Stimulated activated CD4-positive, alpha-beta T cell treated with anti-CD3 and anti-CD28 coated beads, TNF-alpha, amount 100 ng/mL, for 1 hour (primary cell): ENCODE results near the gene DPP6.
"Not testable (repeated sequence)": the region's sequence is repeated elsewhere in the genome, so short reads cannot be mapped to it uniquely, and the experiment has no call there.

ENCODE experiments used
- DNase-seq, 3 donors: peaks; one replicate each; pipeline ENCODE4 v3.0.0-alpha.2; 2020; ENCODE audit warnings: low read depth in 3 of 3, low spot score in 1 of 3

The DPP6 gene

DNA sequence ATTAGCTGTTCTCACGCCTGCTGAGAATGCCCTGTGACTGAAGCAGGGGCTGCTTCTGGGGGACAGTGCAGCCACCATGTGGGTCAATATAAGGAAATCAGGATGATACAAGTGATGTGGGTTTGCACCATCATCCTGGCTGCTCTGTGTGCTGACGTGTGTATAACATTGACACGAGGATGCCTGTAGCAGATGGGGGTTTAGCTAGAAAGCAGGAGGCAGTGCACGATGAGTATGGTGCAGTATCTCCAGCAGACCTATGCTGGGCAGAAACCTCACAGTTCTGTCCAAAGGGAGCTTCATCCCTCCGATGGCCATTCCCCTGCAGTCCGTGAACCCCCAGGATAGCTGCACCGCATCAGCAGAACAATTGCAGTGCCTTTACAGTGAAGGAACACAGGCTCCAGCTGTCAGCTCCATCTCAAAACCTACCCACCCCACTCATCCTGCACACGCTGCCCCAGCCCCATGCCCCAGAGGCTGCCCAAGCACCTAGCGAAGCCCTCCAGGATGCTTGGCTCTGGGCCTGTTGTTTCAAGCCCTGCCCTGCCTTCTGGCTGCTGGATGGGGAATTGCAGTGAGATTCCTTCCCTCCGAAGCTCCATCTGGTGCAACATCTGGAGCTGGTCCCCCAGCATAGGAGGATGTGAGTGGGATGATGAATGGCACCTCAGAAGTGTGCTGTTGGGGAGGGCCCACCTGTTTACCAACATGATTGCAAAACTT lies 96.8 kb downstream of the DPP6 start:
- not testable (repeated sequence) for DNase-seq

DNA sequence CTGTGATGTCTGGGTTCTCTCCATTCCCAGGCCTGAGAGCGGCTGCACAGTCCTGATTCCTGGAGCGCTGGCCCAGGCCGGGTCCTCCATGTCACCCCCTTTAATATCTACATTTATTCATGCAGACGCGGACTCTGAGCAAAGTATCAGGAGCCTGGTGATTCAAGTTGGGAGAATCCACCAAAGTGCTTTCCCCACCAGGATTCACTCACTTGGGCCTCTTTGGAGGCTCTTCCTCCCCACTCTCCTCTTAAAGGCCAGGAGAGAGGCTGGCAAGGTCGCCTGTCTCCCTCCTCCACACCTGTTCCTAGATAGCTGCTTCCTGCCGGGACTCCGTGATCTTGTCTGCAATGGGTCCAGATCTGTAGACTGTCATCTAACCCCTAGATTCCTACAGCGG lies 98.5 kb downstream of the DPP6 start:
- DNase-seq: not testable (repeated sequence)

DNA sequence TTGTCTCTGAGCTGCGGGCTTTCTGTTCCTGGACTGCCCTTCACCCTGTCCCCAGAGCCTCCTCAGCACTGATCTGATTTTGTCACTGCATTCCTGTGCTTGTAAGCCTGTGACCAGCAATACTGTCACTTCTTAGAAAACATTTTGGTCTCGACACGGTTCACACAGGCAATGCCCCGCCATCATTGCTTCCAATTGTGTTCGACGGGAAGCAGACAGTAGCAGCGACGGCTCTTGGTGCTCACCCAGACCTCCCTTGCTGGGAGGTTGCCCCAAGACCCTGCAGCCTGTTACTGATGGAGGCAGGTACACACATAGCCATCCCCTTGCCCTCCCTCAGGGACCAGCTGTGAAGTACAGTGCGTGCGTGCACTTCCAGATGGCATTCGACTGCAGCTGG lies 99.1 kb downstream of the DPP6 start:
- not testable (repeated sequence) for DNase-seq

DNA sequence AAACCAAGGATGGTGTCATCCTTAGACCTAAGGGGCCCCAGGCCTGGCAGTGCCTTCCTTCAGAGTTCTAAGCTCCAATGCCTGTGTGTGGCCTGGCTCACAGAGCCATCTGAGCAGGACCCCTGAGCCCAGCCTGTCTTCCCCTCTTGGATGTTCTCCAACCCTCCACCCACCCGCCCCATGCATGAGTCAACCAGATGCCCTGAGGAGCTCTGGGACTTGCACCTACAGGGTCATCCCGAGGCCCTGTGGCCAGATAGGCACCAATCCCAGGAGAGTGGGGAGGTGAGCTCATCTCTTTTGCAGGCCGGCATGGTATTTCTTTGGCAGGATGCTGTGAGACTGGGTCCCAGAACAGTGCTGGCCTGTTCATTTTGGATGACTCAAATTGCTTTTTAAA lies 103.7 kb downstream of the DPP6 start:
- DNase-seq: not testable (repeated sequence)

DNA sequence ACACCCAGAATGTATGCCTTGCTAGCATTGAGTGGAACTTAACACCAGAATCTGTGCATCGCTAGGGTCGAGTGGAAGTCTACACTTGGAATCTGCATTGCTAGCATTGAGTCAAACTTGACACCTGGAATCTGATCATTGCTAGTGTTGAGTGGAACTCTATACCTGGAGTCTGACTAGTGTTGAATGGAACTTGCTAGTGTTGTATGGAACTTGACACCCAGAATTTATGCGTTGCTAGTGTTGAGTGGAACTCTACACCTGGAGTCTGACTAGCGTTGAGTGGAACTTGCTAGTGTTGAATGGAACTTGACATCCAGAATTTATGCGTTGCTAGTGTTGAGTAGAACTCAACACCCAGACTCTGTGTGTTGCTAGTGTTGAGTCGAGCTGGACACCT lies 110.7 kb downstream of the DPP6 start:
- DNase-seq: not testable (repeated sequence)

DNA sequence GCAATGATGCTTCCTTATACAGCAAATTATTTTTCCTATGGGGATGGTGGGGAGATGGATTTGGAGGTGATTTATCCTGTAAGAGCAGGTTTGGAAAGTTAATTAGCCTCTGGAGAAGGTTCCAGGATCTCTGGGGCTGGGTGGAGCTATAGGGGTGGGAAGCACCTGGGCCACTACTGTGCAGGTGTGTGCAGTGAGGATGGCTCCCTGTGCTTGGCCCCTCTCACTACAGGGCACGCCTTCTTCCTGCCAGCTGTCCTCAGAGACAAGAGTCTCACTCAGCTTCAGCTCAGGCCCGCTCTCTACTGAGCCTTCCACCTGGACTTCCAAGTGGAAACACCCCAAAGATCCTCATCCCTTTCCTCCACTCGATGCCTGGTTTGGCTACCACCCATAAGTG lies 111.4 kb downstream of the DPP6 start:
- DNase-seq: not testable (repeated sequence)

DNA sequence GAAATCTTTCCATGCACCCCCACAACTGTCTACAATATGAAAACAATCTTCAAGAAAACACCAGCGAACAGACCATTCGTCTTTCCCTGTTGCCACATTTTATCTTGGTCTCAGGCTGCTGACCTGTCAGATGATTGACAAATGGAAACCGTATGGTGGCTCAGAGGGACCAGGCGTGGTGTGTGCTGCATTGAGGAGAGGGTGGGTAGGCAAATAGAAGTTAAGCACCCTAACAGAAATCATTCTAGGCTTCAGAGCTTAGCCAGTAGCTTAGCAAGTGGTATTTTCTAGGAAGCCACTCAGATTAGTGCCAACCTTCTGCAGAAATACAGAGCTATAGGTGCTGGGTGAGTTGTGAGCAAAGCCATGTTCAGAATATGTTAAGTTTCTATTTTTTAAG lies 114.9 kb downstream of the DPP6 start:
- DNase-seq: no peak

DNA sequence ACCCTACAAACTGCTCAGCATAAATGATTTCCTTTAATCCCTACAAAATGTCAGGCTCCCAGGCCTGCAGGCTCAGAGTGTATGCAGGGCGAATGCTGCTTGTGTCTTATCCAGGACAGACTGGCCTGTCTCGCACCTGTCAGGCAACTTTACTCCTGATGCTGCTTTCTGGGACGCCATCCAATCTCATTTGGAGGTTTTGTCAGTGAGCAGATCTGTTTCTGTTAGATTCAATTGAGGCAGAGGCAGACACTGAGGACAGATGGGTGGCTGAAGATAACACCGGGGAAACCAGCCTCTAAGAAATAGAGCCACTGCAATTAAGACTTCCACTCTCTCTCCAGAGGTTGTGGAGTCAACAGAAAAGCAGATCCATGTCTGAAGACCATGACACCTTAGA lies 115.6 kb downstream of the DPP6 start:
- DNase-seq: no peak

DNA sequence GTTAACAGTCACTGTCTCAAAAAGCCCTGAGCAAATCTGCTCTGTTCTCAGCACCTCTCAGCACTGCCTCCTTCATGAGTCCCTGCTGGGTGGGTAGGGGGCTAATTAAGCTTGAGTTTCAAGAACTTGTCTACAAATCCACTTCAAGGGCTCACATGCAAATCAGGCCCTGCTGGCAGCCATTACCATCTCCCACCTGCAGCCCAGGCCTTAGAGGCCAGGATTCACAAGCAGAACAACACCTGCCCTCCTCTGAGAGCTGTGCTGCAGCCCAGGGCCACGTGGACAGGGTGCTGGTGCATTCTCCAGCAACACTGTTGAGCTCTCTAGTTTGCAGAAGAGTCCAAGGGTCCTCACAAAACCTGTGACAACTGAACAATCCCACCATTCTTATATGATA lies 119.2 kb downstream of the DPP6 start:
- no peak for DNase-seq

DNA sequence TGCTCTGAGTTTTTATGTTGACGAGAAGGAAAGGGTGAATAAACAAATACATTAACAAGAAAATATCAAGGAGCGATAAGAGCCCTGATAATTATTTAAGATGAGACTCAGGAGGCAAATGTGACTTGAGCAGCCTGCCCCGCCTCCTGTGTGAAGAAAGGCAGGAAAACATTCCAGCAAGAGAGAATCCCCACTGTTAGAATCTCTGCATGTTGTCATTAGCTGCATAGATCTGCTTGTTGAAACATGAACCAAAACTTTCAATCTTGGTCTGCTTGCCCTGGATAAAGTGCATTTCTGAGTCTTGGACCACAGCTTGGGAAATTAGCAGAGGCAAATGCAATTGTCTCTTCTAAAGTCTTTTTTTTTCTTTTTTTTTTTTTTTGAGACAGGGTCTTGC lies 120.0 kb downstream of the DPP6 start:
- no peak for DNase-seq

DNA sequence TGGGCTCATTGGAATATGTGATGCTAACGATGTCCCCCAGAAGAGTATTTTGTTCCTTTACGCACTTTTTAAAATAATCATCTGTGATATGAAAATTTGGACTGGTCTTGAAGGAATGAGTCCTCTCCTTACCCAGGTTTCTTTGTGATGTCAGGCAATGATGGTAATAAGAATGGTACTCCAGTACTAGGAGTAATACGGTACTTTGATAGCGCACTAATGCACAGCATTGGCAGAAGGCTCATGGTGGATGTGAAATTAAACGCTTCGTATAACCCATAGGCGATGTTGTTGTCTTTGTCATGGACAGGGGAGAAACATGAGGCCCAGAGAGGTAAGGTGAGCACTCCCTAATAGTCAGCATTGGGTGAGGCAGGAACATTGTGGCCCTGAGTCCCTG lies 125.4 kb downstream of the DPP6 start:
- DNase-seq: no peak

DNA sequence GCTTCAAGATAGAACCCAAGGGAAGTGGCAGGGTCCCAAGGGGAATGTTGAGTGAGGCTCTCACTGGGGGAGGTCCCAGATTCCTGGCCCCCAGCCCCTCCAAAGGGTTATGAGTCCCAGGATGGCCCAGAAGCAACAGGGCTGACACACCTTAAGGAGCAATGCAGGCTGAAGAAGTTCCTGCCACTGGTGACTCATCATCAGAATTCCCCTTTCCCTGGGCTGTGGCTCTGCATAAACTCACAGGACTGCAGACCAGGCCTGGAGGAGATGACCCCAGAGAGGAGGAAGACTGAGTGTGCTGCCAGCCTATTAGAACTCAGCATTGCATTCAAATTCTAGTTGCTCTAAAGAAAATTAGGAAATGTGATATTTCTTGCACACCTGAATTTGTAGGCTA lies 126.7 kb downstream of the DPP6 start:
- DNase-seq: no peak

DNA sequence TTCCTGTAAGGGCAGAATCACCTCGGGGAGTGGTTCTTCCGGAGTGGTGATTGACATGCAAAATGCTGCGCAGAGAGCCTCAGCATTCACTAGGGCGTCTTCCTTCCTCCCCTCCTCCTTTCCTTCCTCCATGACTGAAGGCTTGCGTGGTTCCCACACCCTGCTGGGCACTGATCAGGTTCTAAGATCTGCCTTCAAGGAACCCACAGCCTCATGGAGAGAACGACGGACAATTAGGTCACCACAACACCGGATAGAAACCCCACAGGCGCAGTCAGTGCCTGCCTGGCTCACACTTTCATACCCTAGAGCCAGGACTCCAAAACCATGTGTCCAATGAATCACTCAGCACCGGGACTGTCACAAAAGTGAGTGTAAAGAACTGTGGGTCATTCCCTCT lies 131.3 kb downstream of the DPP6 start:
- DNase-seq: no peak

DNA sequence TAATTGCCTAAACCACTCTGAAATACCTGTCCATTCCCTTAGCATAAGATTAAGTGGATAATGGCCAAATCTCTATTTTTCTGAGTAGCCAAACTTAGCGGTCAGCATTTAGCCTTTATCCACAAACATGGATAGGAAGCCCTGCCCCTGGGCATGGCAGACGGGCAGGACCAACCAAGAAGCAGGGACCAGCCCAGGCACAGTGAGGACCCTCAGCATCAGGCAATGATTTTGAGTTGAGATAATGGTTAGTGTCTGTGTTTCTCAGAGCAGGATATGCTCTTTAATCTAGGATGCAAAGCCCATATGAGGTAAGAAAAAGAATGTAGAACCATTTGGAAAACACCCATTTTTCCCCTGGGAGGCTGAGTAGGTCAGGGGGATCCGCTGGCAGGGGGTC lies 131.7 kb downstream of the DPP6 start:
- DNase-seq: no peak

DNA sequence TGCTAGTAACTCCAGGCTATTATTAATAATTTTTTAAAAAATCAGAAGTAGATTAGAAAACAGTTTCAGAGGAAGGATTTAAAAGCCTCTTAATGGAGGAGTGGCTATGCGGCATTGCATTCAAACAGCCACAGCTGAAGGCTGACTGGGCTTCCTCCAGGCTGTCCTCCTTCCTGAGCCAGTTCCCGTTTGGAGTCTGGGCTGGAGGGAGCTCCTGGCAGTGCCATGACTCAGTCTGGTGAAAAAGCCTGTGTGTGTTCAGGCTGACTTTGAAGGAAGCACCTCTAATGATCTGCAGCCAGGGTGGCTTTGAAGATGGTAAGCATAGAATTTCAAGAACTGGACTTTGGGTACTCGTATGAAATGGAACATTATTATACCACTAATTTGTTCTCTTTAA lies 134.6 kb downstream of the DPP6 start:
- no peak for DNase-seq

DNA sequence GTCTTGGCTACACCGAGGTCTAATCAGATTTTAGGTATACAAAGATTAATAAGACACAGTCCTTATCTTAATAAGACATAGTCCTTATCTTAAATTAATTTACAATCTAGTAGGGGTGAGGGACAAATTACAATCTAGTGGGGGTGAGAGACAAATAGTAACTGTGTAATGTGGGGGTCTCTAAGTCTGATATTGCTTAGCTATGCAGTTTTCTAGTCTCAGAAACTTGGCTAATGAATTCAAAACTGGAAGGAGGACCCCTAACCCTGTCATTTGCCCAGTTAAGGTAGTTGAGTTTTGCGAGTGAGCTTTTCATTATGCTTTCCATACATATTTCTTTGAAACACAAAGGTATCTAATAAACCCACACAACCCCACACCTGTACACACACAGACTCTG lies 136.1 kb downstream of the DPP6 start:
- DNase-seq: no peak

DNA sequence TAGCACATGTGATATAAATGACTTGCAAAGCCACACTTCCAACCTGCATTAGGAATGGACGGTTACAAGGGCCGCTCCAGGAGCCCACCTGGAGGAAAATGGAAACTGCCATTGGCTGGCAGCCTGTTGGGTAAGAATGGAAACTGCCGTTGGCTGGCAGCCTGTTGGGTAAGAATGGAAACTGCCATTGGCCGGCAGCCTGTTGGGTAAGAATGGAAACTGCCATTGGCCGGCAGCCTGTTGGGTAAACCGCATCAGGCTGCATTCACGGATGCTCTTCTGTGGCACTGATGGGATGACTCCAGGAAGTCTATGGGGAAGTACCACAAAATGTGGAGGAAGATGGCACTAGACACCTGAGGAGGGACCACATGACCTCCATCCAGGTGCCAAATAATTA lies 143.1 kb downstream of the DPP6 start:
- no peak for DNase-seq

DNA sequence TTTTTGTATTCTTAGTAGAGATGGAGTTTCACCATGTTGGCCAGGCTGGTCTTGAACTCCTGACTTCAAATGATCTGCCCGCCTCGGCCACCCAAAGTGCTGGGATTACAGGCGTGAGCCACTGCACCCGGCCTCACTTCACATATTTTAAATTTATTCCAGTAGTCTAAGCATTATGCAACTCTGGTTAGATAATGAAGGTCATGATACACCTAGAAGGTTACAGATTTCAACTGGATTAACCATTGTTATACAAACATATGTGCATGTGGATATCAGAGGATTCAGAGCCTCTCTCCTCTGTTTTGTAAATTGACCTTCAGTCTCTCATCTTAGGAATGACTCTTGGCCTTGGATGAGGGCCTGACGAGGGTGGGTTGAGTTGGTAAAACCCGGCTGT lies 146.3 kb downstream of the DPP6 start:
- no peak for DNase-seq

DNA sequence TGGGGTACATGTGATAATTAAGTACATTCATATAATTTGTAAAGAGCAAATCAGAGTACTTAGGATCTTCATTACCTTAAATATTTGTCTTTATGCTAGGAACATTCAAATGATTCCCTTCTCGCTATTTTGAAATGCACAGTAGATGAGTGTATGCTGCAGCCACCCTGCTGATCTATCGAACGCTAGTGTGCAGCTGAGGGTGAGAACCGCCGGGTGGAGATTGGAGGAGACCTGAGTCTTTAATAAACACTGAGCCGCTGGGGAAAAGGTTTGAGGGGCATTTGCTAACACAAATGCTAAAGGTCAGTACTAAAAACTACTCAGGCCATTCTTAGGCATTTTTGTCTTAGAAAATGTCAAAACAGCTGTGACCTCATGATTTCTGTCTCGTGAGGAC lies 148.0 kb downstream of the DPP6 start:
- DNase-seq: no peak

DNA sequence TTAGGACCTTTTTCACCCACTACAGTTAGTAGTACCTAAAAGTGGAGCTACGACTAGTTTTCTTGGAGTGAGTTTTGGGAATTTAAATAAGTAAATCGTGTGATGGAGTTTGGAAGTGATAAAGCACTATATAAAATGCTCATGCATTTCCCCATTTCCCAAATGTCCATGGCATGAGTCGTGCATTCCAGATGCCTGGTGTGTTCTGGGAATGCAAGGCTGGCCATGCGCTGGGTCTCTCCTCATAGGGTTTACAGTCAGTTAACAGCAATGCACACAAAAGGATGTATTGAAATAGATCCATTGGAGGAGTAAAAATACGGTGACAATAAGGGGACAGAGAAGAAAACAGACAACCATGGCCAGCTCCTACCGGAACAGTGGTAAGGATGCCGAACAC lies 149.8 kb downstream of the DPP6 start:
- DNase-seq: no peak

DNA sequence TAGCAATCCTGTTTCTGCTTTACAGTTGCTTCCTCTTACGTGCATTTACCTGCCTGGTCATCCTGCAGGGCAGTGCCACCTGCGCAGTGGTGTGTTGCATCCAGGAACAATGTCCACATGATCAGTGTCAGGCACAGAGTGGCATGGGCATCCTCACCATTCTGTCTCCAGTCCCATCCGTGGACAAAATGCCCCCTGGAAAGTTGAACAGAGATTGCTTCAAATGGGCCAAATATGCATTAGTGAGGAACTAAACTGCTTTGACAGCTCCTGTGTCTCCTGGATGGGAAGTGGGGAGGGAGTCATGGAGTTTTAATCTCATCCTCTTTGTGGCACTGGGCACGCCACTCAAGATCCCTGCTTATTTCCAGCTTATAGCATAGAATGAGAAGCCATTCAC lies 151.8 kb downstream of the DPP6 start:
- DNase-seq: no peak

DNA sequence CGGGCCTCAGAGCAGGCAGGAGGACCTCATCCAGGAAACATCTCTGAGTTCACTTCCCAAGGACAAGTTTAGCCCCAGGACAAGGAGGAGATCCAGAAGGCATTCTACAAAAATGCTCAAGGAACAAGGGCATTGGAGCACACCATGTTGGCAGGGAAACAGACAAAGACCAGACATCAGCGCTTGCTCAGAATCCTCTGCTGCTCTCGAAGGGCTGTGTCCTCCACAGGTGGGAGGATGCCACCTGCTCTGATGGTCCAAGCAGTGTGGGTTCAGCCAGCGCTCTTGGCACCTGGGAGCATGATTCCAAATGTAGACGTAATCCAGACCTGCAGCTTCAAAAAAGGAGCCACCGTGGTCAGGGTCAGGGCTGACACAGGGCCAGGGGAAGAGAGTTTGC lies 160.7 kb downstream of the DPP6 start:
- DNase-seq: no peak

DNA sequence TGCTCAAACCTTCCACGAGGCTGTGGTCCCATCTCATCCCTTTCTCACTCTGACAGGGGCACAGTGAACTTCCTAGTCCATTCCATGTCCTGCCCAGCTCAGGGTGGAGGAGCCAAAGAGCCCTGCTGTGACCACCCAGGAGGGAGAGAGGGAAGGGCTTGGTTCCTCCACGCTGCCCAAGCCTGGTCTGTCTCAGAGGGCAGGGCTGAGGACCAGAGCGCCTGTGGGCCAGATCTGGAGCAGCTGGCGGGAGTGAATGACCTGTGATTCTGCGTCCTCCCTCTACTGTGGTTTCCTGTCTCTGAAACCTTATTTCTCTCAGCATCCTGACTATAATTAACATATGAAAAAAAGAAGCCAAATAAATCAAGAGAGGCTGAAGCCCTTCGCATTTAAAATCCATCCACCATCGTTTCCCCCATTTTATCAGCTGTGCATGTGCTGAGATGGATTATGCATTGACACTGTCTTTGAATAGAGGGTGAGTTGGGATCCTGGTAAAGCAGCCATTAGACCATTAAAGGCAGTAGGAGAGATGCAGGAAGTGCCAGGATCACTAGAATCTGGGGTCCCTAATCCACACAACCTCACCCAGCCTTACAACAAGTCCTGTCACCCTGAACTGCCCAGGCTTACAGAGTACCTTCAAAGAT lies 165.6 kb downstream of the DPP6 start:
- no peak for DNase-seq
